Loucy (cell line): Measurements from ENCODE around the gene GP1BA.

Source experiments
- EZH2phosphoT487 ChIP-seq: fragments of 200-600 bp; IDR thresholded peaks from 2 replicates; pipeline ENCODE4 v1.6.1; 2018; ENCODE audit warnings: antibody characterized with exemption, mild to moderate bottlenecking, moderate library complexity, borderline replicate concordance
- TF ChIP-seq, protein P1 (sequence below): fragments of 200-600 bp; sonication (generic); conservative IDR thresholded peaks from 2 replicates; pipeline ENCODE4 v1.5.1; 2014; ENCODE audit warnings: mild to moderate bottlenecking, antibody characterized with exemption, low read length

DNA sequence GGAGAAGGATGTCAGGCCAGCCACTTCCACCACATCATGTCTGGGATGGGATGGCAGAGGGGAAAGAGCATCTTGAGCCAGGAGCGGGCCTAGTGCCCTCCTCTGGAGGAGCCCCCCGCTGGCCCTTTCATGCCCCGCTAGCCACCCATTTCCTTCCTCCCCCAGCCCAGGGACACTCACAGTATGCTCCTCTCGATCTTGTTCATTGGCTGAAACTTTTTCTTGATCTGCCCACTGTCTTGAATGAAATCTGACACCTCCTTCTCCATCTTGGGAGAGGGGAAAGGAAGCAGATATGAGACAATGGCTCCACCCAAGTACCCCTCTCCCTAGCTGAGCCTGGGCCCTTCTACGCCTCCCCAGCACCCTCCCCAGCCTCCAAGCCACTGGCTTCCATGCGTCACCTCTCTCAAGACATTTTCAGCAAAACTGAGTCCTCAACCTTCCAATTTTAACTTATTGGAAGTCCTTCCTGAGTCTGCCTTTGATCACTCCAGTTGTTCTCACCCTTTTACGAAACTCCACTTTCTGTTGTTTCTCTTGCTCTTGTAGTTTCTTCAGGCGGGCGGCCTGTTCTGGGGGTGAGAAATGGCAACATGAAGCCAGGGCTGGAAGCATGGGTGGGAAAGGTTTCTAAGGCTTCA lies 28.3 kb downstream of the GP1BA start:
- TF ChIP-seq, protein P1, sequence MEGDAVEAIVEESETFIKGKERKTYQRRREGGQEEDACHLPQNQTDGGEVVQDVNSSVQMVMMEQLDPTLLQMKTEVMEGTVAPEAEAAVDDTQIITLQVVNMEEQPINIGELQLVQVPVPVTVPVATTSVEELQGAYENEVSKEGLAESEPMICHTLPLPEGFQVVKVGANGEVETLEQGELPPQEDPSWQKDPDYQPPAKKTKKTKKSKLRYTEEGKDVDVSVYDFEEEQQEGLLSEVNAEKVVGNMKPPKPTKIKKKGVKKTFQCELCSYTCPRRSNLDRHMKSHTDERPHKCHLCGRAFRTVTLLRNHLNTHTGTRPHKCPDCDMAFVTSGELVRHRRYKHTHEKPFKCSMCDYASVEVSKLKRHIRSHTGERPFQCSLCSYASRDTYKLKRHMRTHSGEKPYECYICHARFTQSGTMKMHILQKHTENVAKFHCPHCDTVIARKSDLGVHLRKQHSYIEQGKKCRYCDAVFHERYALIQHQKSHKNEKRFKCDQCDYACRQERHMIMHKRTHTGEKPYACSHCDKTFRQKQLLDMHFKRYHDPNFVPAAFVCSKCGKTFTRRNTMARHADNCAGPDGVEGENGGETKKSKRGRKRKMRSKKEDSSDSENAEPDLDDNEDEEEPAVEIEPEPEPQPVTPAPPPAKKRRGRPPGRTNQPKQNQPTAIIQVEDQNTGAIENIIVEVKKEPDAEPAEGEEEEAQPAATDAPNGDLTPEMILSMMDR = no peak
- TF ChIP-seq EZH2phosphoT487 = no peak
